GM23338 (cell line): ENCODE data around the gene TMED10. TPM values are rescaled to one million over a fixed set of nuclear protein-coding genes. Genes with fewer than 3 reads are reported as not detected.

Source experiments
- ATAC-seq: fragments of 200-7000 bp; cut with Tn5 transposase; 3 replicates; pipeline ENCODE4 v1.9.1; 2020
- DNase-seq: peaks from one replicate; pipeline ENCODE4 v3.0.0-alpha.2; 2015; ENCODE audit warnings: low spot score
- H2AFZ ChIP-seq: fragments of 200-600 bp; sonication (generic); 2 replicates; pipeline ENCODE4 v1.8.0; 2016; ENCODE audit warnings: antibody characterized with exemption, mild to moderate bottlenecking, moderate library complexity
- H3F3A ChIP-seq: fragments of 200-600 bp; sonication (generic); replicated peaks from 2 replicates; pipeline ENCODE4 v1.8.0; 2017; ENCODE audit warnings: antibody characterized with exemption, mixed run types, low read depth
- H3K27ac ChIP-seq: fragments of 200-600 bp; sonication (generic); 2 replicates; pipeline ENCODE4 v1.6.1; 2016; ENCODE audit warnings: low read depth
- H3K27me3 ChIP-seq: fragments of 200-600 bp; sonication (generic); 2 replicates; pipeline ENCODE4 v1.8.0; 2016; ENCODE audit warnings: mild to moderate bottlenecking, mixed run types, moderate library complexity; ENCODE audit not compliant: insufficient read depth
- H3K36me3 ChIP-seq: fragments of 200-600 bp; sonication (generic); 2 replicates; pipeline ENCODE4 v1.8.0; 2016; ENCODE audit warnings: mild to moderate bottlenecking; ENCODE audit not compliant: insufficient read depth
- H3K4me1 ChIP-seq: fragments of 200-600 bp; sonication (generic); 2 replicates; pipeline ENCODE4 v1.8.0; 2016; ENCODE audit warnings: mild to moderate bottlenecking, moderate library complexity; ENCODE audit not compliant: insufficient read depth
- H3K4me2 ChIP-seq: fragments of 200-600 bp; sonication (generic); 2 replicates; pipeline ENCODE4 v1.7.1; 2017; ENCODE audit warnings: mixed run types
- H3K4me3 ChIP-seq: fragments of 200-600 bp; sonication (generic); 2 replicates; pipeline ENCODE4 v1.6.1; 2016; ENCODE audit warnings: mixed run types
- H3K79me2 ChIP-seq: fragments of 200-600 bp; sonication (generic); replicated peaks from 2 replicates; pipeline ENCODE4 v1.8.0; 2017; ENCODE audit warnings: mild to moderate bottlenecking; ENCODE audit not compliant: insufficient read depth
- H3K9me2 ChIP-seq: fragments of 200-600 bp; sonication (generic); 2 replicates; pipeline ENCODE4 v1.8.0; 2017; ENCODE audit not compliant: insufficient read depth
- H4K20me1 ChIP-seq: fragments of 200-600 bp; sonication (generic); replicated peaks from 2 replicates; pipeline ENCODE4 v1.8.0; 2017; ENCODE audit warnings: mild to moderate bottlenecking; ENCODE audit not compliant: insufficient read depth
- H3K27ac Mint-ChIP-seq: 2 replicates; pipeline ENCODE4 v1.8.0; 2020; ENCODE audit warnings: inconsistent platforms, mild to moderate bottlenecking, moderate library complexity, mixed read lengths
- H3K27me3 Mint-ChIP-seq: 3 replicates; pipeline ENCODE4 v1.8.0; 2022; ENCODE audit warnings: low read depth, mild to moderate bottlenecking, moderate library complexity, mixed read lengths, inconsistent platforms; ENCODE audit not compliant: insufficient read depth, poor library complexity
- H3K36me3 Mint-ChIP-seq: 3 replicates; pipeline ENCODE4 v1.8.0; 2021; ENCODE audit warnings: low read depth, mild to moderate bottlenecking, inconsistent platforms, moderate library complexity, mixed read lengths
- H3K4me1 Mint-ChIP-seq: 3 replicates; pipeline ENCODE4 v1.8.0; 2020; ENCODE audit warnings: mild to moderate bottlenecking, inconsistent platforms, mixed read lengths
- H3K4me3 Mint-ChIP-seq: 3 replicates; pipeline ENCODE4 v1.8.0; 2021; ENCODE audit warnings: moderate library complexity, mild to moderate bottlenecking, inconsistent platforms, mixed read lengths
- H3K9me3 Mint-ChIP-seq: 3 replicates; pipeline ENCODE4 v1.8.0; 2020; ENCODE audit warnings: moderate library complexity, mild to moderate bottlenecking, inconsistent platforms, mixed read lengths
- CTCF ChIP-seq, 2 experiments: fragments of 200-600 bp in 1 of 2; sonication (generic) in 1 of 2; conservative IDR thresholded peaks; 2 replicates each; pipeline versions ENCODE4 v1.5.1 to v1.6.1; 2016 to 2017; ENCODE audit warnings: antibody characterized with exemption in 2 of 2, low read depth in 2 of 2, mild to moderate bottlenecking in 2 of 2, moderate library complexity in 1 of 2
- EZH2 ChIP-seq: fragments of 200-600 bp; sonication (generic); IDR thresholded peaks from one replicate; pipeline ENCODE4 v1.8.0; 2017; ENCODE audit warnings: antibody characterized with exemption, mild to moderate bottlenecking, low read depth; ENCODE audit not compliant: unreplicated experiment
- EZH2phosphoT487 ChIP-seq: fragments of 200-600 bp; sonication (generic); IDR thresholded peaks from one replicate; pipeline ENCODE4 v1.8.1; 2018; ENCODE audit warnings: antibody characterized with exemption; ENCODE audit not compliant: unreplicated experiment
- JUNB ChIP-seq: IDR thresholded peaks from one replicate; pipeline ENCODE4 v1.6.1; 2016; ENCODE audit warnings: antibody characterized with exemption; ENCODE audit not compliant: unreplicated experiment
- REST ChIP-seq: IDR thresholded peaks from one replicate; pipeline ENCODE4 v1.6.1; 2018; ENCODE audit warnings: antibody characterized with exemption; ENCODE audit not compliant: unreplicated experiment
- ZNF114 ChIP-seq: fragments of 250-450 bp; sonication (Bioruptor Pico); IDR thresholded peaks from 2 replicates; pipeline ENCODE4 v1.5.0; 2020; ENCODE audit warnings: mild to moderate bottlenecking, moderate library complexity
- ZNF462 ChIP-seq: fragments of 250-450 bp; sonication (Bioruptor Pico); IDR thresholded peaks from 2 replicates; pipeline ENCODE4 v1.5.0; 2020; ENCODE audit warnings: mild to moderate bottlenecking, moderate library complexity
- polyA plus RNA-seq: library from polyadenylated mRNA; unstranded; fragments of >200 nt; fragmentation: Nextera tagmentation; extraction: Ambion mirVana; gene quantifications from 2 replicates; pipeline ENCODE4 v1.2.1, GENCODE V29; 2016
- total RNA-seq: library from RNA; depleted of rRNA; stranded (reverse); fragments of >200 nt; shearing (Covaris generic); gene quantifications from 2 replicates; pipeline ENCODE4 v1.2.3, GENCODE V29; 2014
- TF ChIP-seq, protein P1 (sequence below): IDR thresholded peaks from 2 replicates; pipeline ENCODE4 v1.6.1; 2016; ENCODE audit warnings: antibody characterized with exemption

TMED10 gene
- total and polyA plus RNA-seq, 2 experiments from 2014 or later, result 180 to 196 TPM

DNA sequence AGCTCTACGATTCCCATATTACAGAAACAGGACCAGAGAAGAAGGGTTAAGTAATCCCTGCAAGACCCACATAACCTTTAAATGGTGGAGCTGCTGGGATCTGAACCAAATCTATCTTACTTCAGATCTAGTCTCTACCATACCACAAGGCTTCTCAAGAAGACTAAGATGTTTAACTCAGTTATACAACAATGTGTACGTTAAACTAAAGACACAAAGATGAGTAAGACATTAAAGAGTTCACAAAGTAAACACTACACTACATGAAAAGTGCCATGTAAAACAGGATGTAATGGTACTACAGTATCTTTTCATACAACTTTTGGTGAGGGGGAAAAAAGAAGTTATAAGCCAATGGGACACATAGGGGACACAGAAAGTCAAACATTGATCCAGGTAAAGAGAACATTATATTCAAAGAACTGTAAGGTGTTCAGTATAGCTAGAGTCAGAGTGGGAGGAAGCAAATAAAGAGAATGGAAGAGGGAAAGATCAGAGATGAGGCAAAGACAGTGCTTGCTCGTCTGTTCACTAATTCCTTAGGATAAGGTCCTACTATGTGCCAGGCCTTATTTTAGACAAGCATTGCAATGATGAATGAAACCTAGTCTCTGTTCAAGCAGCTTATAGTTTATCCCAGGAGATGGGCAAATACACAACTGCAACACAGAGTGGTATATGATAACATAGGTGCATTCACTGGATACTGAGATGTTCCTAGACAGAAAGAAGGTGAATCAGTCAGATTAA lies 7.7 kb downstream of the TMED10 start:
- Histone ChIP-seq H3K4me1 (peaks cover 25% of the 10 kb centered on the region), H3K9me2 (no peaks in the 10 kb centered on the region), H3K79me2 (peaks cover 98% of the 10 kb centered on the region), H3F3A (no peaks in the 10 kb centered on the region), H3K4me3 (no peak overlapping the region), H3K27me3 (no peaks in the 10 kb centered on the region), H3K27ac (no peak overlapping the region), H4K20me1 (peaks cover 34% of the 10 kb centered on the region), H2AFZ (no peak overlapping the region), H3K4me2 (no peak overlapping the region), H3K36me3 (no peaks in the 10 kb centered on the region)
- DNase-seq (no peak), ATAC-seq (no peak)
- peaks cover 3% of the 10 kb centered on the region for H3K27me3 Mint-ChIP-seq
- no peak overlapping the region for H3K4me3 Mint-ChIP-seq
- no peak overlapping the region for H3K27ac Mint-ChIP-seq
- H3K4me1 Mint-ChIP-seq, result peaks cover 17% of the 10 kb centered on the region
- no peaks in the 10 kb centered on the region for H3K36me3 Mint-ChIP-seq
- TF ChIP-seq EZH2, result no peak
- TF ChIP-seq EZH2phosphoT487, result no peak
- no peaks in the 10 kb centered on the region for H3K9me3 Mint-ChIP-seq

DNA sequence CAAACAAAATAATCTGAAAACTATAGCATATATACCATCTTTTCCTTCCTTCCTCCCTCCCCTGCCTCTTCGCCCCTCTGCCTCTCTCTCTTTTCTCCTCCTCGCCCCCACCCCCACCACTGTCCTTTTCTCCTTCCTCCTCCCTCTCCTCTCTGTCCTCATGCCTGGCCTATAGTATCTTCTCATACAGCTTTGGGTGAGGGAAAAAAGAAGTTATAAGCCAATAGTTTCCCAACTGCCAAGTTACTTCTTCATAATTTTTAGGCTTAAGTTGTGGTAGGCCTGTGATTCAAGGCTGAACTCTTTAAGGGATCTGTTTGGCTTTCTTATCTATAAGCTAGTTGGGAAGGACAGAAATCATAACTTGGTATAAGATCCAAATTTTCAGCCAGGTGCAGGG lies 9.1 kb downstream of the TMED10 start:
- Mint-ChIP-seq H3K4me3 (no peak overlapping the region), H3K4me1 (peaks cover 13% of the 10 kb centered on the region), H3K27me3 (peaks cover 3% of the 10 kb centered on the region), H3K36me3 (no peaks in the 10 kb centered on the region), H3K9me3 (no peaks in the 10 kb centered on the region), H3K27ac (peak overlapping the region; percentile 76)
- H3K9me2 ChIP-seq, result no peaks in the 10 kb centered on the region
- H3K27ac ChIP-seq, result no peak overlapping the region
- DNase-seq, result no peak
- no peaks in the 10 kb centered on the region for H3K27me3 ChIP-seq
- no peaks in the 10 kb centered on the region for H3K36me3 ChIP-seq
- peaks cover 98% of the 10 kb centered on the region for H3K79me2 ChIP-seq
- H3K4me1 ChIP-seq, result peaks cover 25% of the 10 kb centered on the region
- peaks cover 34% of the 10 kb centered on the region for H4K20me1 ChIP-seq
- no peak overlapping the region for H2AFZ ChIP-seq
- H3F3A ChIP-seq, result no peaks in the 10 kb centered on the region
- no peak overlapping the region for H3K4me2 ChIP-seq
- H3K4me3 ChIP-seq, result no peak overlapping the region
- ATAC-seq, result 0 out of 3 replicates have a peak, but pooled peaks have one; percentile 23
- TF ChIP-seq REST (no peak), ZNF114 (CRISPR knock-in tag) (no peak), ZNF462 (CRISPR knock-in tag) (no peak), CTCF (conservative IDR thresholded peaks at IDR 0.05; ENCODE audit: low read depth in 2 of 2) (no peak), JUNB (no peak)
- TF ChIP-seq, protein P1, sequence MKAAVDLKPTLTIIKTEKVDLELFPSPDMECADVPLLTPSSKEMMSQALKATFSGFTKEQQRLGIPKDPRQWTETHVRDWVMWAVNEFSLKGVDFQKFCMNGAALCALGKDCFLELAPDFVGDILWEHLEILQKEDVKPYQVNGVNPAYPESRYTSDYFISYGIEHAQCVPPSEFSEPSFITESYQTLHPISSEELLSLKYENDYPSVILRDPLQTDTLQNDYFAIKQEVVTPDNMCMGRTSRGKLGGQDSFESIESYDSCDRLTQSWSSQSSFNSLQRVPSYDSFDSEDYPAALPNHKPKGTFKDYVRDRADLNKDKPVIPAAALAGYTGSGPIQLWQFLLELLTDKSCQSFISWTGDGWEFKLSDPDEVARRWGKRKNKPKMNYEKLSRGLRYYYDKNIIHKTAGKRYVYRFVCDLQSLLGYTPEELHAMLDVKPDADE, result no peak
